T-cell (primary cell): Measurements from ENCODE around the gene CDH4. TPM values are rescaled to one million over a fixed set of nuclear protein-coding genes. Genes with fewer than 3 reads are reported as not detected.

Source experiments
- ATAC-seq, 4 experiments: fragments of 200-7000 bp in 3 of 4; fragments of 150-1000 bp in 1 of 4; cut with Tn5 transposase; replicated peaks in 1 of 4; 1 replicate in 3 of 4; 2 replicates in 1 of 4; pipeline ENCODE4 v1.10.0; 2021; ENCODE audit warnings: moderate library complexity in 3 of 4, mild to moderate bottlenecking in 2 of 4, moderate number of reproducible peaks in 1 of 4
- CTCF ChIA-PET, 2 donors: fragments of 300-600 bp; sonication (Branson Sonifier 250); formaldehyde crosslinking; loops; one replicate each; lab custom pipeline; 2022; ENCODE audit warnings: antibody characterized with exemption in 2 of 2; lab: Charles Lee
- POLR2A ChIA-PET, 2 donors: fragments of 300-600 bp; sonication (Branson Sonifier 250); formaldehyde crosslinking; loops; one replicate each; lab custom pipeline; 2022; ENCODE audit warnings: antibody characterized with exemption in 2 of 2; lab: Charles Lee
- DNase-seq, 35 experiments: peaks; one replicate each; pipeline versions ENCODE4 v3.0.0 to v3.0.0-alpha.2; 2013 to 2023
- H3K27ac ChIP-seq: one replicate; pipeline ENCODE4 v1.5.1; 2013; ENCODE audit warnings: low read length
- H3K27me3 ChIP-seq, 2 experiments: replicated peaks in 1 of 2; 1 replicate in 1 of 2; 2 replicates in 1 of 2; pipeline versions ENCODE4 v1.6.1 to v1.7.0; 2013; ENCODE audit warnings: low read length in 1 of 2, mixed read lengths in 1 of 2; ENCODE audit not compliant: control insufficient read depth in 2 of 2, insufficient read depth in 2 of 2; ENCODE audit errors: extremely low read depth in 1 of 2
- H3K36me3 ChIP-seq, 2 donors: 1 replicate in 1 of 2; 2 replicates in 1 of 2; pipeline versions ENCODE4 v1.6.1 to v1.7.0; 2013; ENCODE audit warnings: low read length in 1 of 2; ENCODE audit not compliant: control insufficient read depth in 2 of 2, insufficient read depth in 1 of 2; ENCODE audit errors: extremely low read depth in 1 of 2
- H3K4me1 ChIP-seq, 2 experiments: 1 replicate in 1 of 2; 2 replicates in 1 of 2; pipeline versions ENCODE4 v1.6.1 to v1.7.0; 2013; ENCODE audit warnings: low read length in 2 of 2, mixed read lengths in 1 of 2; ENCODE audit not compliant: insufficient read depth in 2 of 2, control insufficient read depth in 1 of 2; ENCODE audit errors: extremely low read depth in 1 of 2
- H3K4me3 ChIP-seq, 2 donors: 1 replicate in 1 of 2; 2 replicates in 1 of 2; pipeline versions ENCODE4 v1.5.1 to v1.7.0; 2013; ENCODE audit warnings: mild to moderate bottlenecking in 2 of 2, low read length in 1 of 2, moderate library complexity in 1 of 2; ENCODE audit not compliant: control insufficient read depth in 1 of 2; ENCODE audit errors: extremely low read depth in 1 of 2
- H3K9me3 ChIP-seq: 2 replicates; pipeline ENCODE4 v1.7.0; 2013
- H3K27ac Mint-ChIP-seq, 2 donors: one replicate each; pipeline ENCODE4 v1.8.0; 2020 to 2021; ENCODE audit warnings: mild to moderate bottlenecking in 2 of 2, mixed read lengths in 2 of 2
- H3K27me3 Mint-ChIP-seq, 2 donors: one replicate each; pipeline ENCODE4 v1.8.0; 2021 to 2022; ENCODE audit warnings: mixed read lengths in 2 of 2
- H3K36me3 Mint-ChIP-seq: one replicate; pipeline ENCODE4 v1.8.0; 2021; ENCODE audit warnings: mixed read lengths
- H3K4me1 Mint-ChIP-seq, 3 donors: one replicate each; pipeline ENCODE4 v1.8.0; 2020 to 2022; ENCODE audit warnings: mixed read lengths in 3 of 3, mild to moderate bottlenecking in 1 of 3
- H3K4me3 Mint-ChIP-seq, 3 donors: one replicate each; pipeline ENCODE4 v1.8.0; 2020 to 2022; ENCODE audit warnings: mild to moderate bottlenecking in 3 of 3, mixed read lengths in 3 of 3, moderate library complexity in 3 of 3
- H3K9me3 Mint-ChIP-seq, 3 donors: one replicate each; pipeline ENCODE4 v1.8.0; 2020 to 2022; ENCODE audit warnings: mixed read lengths in 3 of 3
- WGBS: methylation state at CpG from one replicate; pipeline ENCODE4 v1.1.5; 2013; ENCODE audit warnings: missing lambda C conversion rate; ENCODE audit not compliant: insufficient coverage; 5-methylcytosine and 5-hydroxymethylcytosine counted together
- total RNA-seq, 35 experiments: library from RNA in 6 of 35; stranded (reverse) in 6 of 35; fragments of 120-200 nt in 1 of 35; gene quantifications; one replicate each; pipeline versions ENCODE4 v1.2.1 to v1.2.4 and lab custom pipeline; 2013 to 2026

The CDH4 gene
- total RNA-seq, 5 donors from 2014 or later (not counting 1 experiment from before 2014, with no cell fraction given), result 0.06 to 0.64 (median 0.14) TPM

GRCh38 chr20:61328911-61329558 is 77.0 kb downstream of the CDH4 start:
- no peaks in the 10 kb centered on the region for H3K36me3 ChIP-seq
- no peaks in the 10 kb centered on the region for H3K9me3 Mint-ChIP-seq
- no peak overlapping the region for H3K27ac ChIP-seq
- DNase-seq (peak in 1 of 35 experiments; percentile 1), ATAC-seq (peak in 2 of 4 experiments; percentile 36 to 53)
- POLR2A ChIA-PET, result no interaction called here
- H3K27me3 Mint-ChIP-seq, result no peaks in the 10 kb centered on the region
- peaks cover 0 to 12% of the 10 kb centered on the region in 2 experiments for H3K27me3 ChIP-seq
- no peaks in the 10 kb centered on the region for H3K4me1 ChIP-seq
- H3K4me3 ChIP-seq, result no peak overlapping the region
- H3K27ac Mint-ChIP-seq, result no peak overlapping the region
- CTCF ChIA-PET, result no interaction called here
- no peak overlapping the region for H3K4me3 Mint-ChIP-seq
- H3K4me1 Mint-ChIP-seq, result no peaks in the 10 kb centered on the region
- 81% methylated on average over 13 of the region's 17 CpGs for WGBS
- H3K36me3 Mint-ChIP-seq, result no peaks in the 10 kb centered on the region
- no peaks in the 10 kb centered on the region for H3K9me3 ChIP-seq

GRCh38 chr20:61330441-61330840 is 78.4 kb downstream of the CDH4 start:
- 94% methylated on average over 11 of the region's 14 CpGs for WGBS
- H3K27me3 Mint-ChIP-seq, result peaks cover 0 to 5% of the 10 kb centered on the region in 2 donors

GRCh38 chr20:61331543-61331942 is 79.5 kb downstream of the CDH4 start:
- ChIA-PET POLR2A (no interaction called here), CTCF (no interaction called here)
- H3K4me3 ChIP-seq, result no peak overlapping the region
- Mint-ChIP-seq H3K4me1 (no peaks in the 10 kb centered on the region), H3K27ac (no peak overlapping the region), H3K27me3 (peaks cover 0 to 5% of the 10 kb centered on the region in 2 donors), H3K9me3 (no peaks in the 10 kb centered on the region), H3K4me3 (no peak overlapping the region), H3K36me3 (no peaks in the 10 kb centered on the region)
- no peaks in the 10 kb centered on the region for H3K4me1 ChIP-seq
- no peaks in the 10 kb centered on the region for H3K36me3 ChIP-seq
- no peaks in the 10 kb centered on the region for H3K9me3 ChIP-seq
- WGBS, result 84% methylated on average over 11 of the region's 11 CpGs
- peak in 3 of 4 experiments; percentile 17 to 40 (median 33) for ATAC-seq
- H3K27me3 ChIP-seq, result peaks cover 0 to 21% of the 10 kb centered on the region in 2 experiments
- no peak overlapping the region for H3K27ac ChIP-seq
- peak in 3 of 35 experiments; percentile 6 to 16 (median 12) for DNase-seq

More at GRCh38 chr20:61330441-61330840, 78.4 kb downstream of the CDH4 start:
- no peaks in the 10 kb centered on the region for H3K36me3 ChIP-seq
- POLR2A ChIA-PET, result no interaction called here
- Mint-ChIP-seq H3K4me3 (no peak overlapping the region), H3K9me3 (no peaks in the 10 kb centered on the region), H3K36me3 (no peaks in the 10 kb centered on the region), H3K27ac (no peak overlapping the region), H3K4me1 (no peaks in the 10 kb centered on the region)
- no peak overlapping the region for H3K4me3 ChIP-seq
- H3K9me3 ChIP-seq, result no peaks in the 10 kb centered on the region
- no peak for ATAC-seq
- no peak overlapping the region for H3K27ac ChIP-seq
- no peak for DNase-seq
- CTCF ChIA-PET, result no interaction called here
- H3K4me1 ChIP-seq, result no peaks in the 10 kb centered on the region
- peaks cover 0 to 21% of the 10 kb centered on the region in 2 experiments for H3K27me3 ChIP-seq

DNA sequence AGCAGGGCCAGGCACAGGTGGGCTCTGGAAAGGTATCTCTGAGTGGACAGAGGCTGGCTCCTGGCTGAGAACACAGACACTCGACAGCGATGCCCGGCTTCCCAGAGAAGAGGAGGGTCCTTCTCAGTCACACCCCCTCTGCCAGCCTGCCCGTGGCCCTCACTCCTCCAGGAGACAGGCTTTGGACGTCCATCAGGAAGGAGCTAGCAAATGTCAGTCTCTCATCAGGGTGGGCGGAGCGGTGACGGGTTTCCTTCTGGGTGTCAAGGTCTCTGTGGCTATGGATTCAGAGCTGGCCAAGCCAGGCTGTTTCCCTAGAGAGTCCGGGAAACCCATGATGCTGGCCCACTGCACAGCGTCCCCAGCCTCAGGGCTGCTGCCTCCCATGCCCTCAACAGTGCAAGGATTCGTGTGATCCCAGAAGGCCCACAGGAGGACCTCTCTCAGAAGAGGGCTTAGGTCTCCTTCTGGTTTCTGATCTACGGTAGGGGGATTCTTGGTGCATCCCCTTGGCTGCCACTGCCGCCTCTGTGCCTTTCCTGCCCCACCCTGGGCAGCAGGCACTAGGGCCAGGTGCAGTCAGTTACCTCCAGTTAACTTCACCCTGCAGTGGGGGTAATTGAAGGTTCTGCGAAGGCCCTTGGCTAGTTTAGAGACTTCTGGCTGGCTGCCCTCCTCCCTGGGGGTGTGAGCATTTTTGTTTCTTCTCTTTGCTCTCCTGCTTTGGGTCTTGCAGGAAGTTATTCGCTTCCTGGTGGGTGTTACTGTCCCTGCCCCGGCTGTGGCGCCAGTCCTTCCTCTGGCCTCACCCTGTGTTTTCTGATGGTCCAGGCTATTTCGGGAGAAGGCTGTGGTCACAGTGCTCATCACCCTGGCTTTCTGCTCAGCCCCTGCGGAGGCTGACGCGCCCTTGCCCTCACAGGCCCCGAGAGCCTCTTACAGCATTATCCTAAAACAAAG is 80.2 kb downstream of the CDH4 start:
- no peaks in the 10 kb centered on the region for H3K4me1 Mint-ChIP-seq
- Histone ChIP-seq H3K36me3 (no peaks in the 10 kb centered on the region), H3K4me3 (no peak overlapping the region), H3K27me3 (peaks cover 0 to 21% of the 10 kb centered on the region in 2 experiments), H3K4me1 (no peaks in the 10 kb centered on the region), H3K9me3 (no peaks in the 10 kb centered on the region), H3K27ac (no peak overlapping the region)
- CTCF ChIA-PET, result no interaction called here
- peaks cover 0 to 5% of the 10 kb centered on the region in 2 donors for H3K27me3 Mint-ChIP-seq
- no peak overlapping the region for H3K27ac Mint-ChIP-seq
- WGBS, result 64% methylated on average over 12 of the region's 22 CpGs
- no peak for ATAC-seq
- peaks cover 0 to 4% (median 0%) of the 10 kb centered on the region in 3 donors for H3K9me3 Mint-ChIP-seq
- no peak for DNase-seq
- H3K4me3 Mint-ChIP-seq, result no peak overlapping the region
- POLR2A ChIA-PET, result no interaction called here
- no peaks in the 10 kb centered on the region for H3K36me3 Mint-ChIP-seq

- no peak overlapping the region for H3K4me3 ChIP-seq
Observed at GRCh38 chr20:61333484-61334108, 81.5 kb downstream of the CDH4 start.

GRCh38 chr20:61340157-61340556 is 88.1 kb downstream of the CDH4 start:
- ChIA-PET POLR2A (no interaction called here), CTCF (no interaction called here)
- no peaks in the 10 kb centered on the region for H3K36me3 ChIP-seq
- H3K27ac ChIP-seq, result no peak overlapping the region
- no peaks in the 10 kb centered on the region for H3K27me3 ChIP-seq
- ATAC-seq (no peak), DNase-seq (no peak)
- no peaks in the 10 kb centered on the region for H3K36me3 Mint-ChIP-seq
- H3K4me1 Mint-ChIP-seq, result no peaks in the 10 kb centered on the region
- no peak overlapping the region for H3K4me3 Mint-ChIP-seq
- H3K4me3 ChIP-seq, result no peak overlapping the region
- H3K4me1 ChIP-seq, result no peaks in the 10 kb centered on the region
- peaks cover 3 to 6% of the 10 kb centered on the region in 2 donors for H3K27me3 Mint-ChIP-seq
- 81% methylated on average over 5 of the region's 5 CpGs for WGBS
- H3K27ac Mint-ChIP-seq, result no peak overlapping the region
- peaks cover 0 to 5% (median 0%) of the 10 kb centered on the region in 3 donors for H3K9me3 Mint-ChIP-seq
- no peaks in the 10 kb centered on the region for H3K9me3 ChIP-seq

More at GRCh38 chr20:61333484-61334108, 81.5 kb downstream of the CDH4 start:
- Histone ChIP-seq H3K27ac (no peak overlapping the region), H3K9me3 (no peaks in the 10 kb centered on the region), H3K4me1 (no peaks in the 10 kb centered on the region), H3K27me3 (peaks cover 0 to 21% of the 10 kb centered on the region in 2 experiments), H3K36me3 (no peaks in the 10 kb centered on the region)
- peaks cover 0 to 5% (median 0%) of the 10 kb centered on the region in 3 donors for H3K9me3 Mint-ChIP-seq
- WGBS, result 75% methylated on average over 9 of the region's 9 CpGs
- no peak overlapping the region for H3K4me3 Mint-ChIP-seq
- H3K27me3 Mint-ChIP-seq, result peaks cover 0 to 5% of the 10 kb centered on the region in 2 donors
- no peaks in the 10 kb centered on the region for H3K36me3 Mint-ChIP-seq
- DNase-seq, result no peak
- ChIA-PET CTCF (no interaction called here), POLR2A (no interaction called here)
- H3K4me1 Mint-ChIP-seq, result no peaks in the 10 kb centered on the region
- H3K27ac Mint-ChIP-seq, result no peak overlapping the region
- ATAC-seq, result no peak
